Mesenteric fat pad (tissue), 1 donor: ENCODE results near the gene ADAM12. TPM values are rescaled to one million over a fixed set of nuclear protein-coding genes. Genes with fewer than 3 reads are reported as not detected.

Experiments used
- DNase-seq: peaks from one replicate; pipeline ENCODE4 v3.0.0-alpha.2; 2020; ENCODE audit warnings: low spot score
- total RNA-seq: library from RNA; stranded (reverse); fragmentation: NEBNext Ultra II Directional; extraction: Animal tissue kit (Norgen Biotek cat#: 25700); gene quantifications from one replicate; pipeline ENCODE4 v1.2.1, GENCODE V29; 2021
- donor health status: DM: yes; HTN: yes; CAD: no.

ADAM12 gene
- total RNA-seq, 1 donor from 2014 or later: 77.9 TPM

- no peak for DNase-seq
Measured at GRCh38 chr10:126036515-126036914, 351.8 kb downstream of the ADAM12 start.

DNA sequence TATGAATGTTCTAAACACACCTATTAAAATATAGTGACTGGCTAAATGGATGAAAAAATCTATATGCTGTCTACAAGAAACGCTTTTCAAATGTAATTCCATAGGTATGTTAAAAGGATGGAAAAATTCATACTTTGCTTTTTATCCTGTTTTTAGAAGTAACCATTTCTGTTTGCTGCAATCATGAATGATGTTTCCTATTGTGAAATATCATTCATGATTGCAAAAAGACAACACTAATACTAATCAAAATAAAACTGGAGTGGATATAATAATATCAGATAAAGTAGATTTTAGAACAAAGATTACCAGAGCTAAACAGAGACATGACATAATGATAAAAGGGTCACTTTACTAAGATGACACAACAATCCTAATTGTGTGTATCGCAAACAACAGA lies 353.7 kb downstream of the ADAM12 start:
- DNase-seq: no peak

GRCh38 chr10:126029999-126030398 lies 358.3 kb downstream of the ADAM12 start:
- DNase-seq: no peak

- no peak for DNase-seq
Measured at GRCh38 chr10:126027692-126028091, 360.6 kb downstream of the ADAM12 start.

- no peak for DNase-seq
Measured at GRCh38 chr10:126022841-126023240, 365.4 kb downstream of the ADAM12 start.

GRCh38 chr10:126021833-126022500 lies 366.3 kb downstream of the ADAM12 start:
- DNase-seq: no peak

GRCh38 chr10:126017961-126018560 lies 370.2 kb downstream of the ADAM12 start:
- no peak for DNase-seq

GRCh38 chr10:126016882-126017281 lies 371.4 kb downstream of the ADAM12 start:
- DNase-seq: no peak

GRCh38 chr10:126016156-126016805 lies 372.0 kb downstream of the ADAM12 start:
- DNase-seq: no peak

DNA sequence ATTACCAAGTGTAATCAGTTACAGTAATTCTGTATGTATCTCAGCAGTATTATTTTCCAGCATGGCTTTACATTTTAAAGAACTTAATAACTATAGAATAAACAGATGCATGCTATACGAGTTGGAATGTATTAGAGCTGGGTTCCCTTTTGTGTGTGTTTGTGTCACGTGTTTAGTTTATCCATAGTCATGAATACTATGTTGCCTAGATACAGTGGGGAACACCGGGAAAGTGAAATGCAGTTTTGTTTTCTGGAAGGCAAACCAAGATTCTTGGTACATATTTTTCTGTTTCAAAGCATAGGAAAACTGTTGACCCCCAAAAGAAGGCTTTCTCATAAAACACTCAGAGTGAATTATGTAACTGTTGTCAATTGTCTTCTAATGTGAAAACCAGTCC lies 372.9 kb downstream of the ADAM12 start:
- DNase-seq: no peak

DNA sequence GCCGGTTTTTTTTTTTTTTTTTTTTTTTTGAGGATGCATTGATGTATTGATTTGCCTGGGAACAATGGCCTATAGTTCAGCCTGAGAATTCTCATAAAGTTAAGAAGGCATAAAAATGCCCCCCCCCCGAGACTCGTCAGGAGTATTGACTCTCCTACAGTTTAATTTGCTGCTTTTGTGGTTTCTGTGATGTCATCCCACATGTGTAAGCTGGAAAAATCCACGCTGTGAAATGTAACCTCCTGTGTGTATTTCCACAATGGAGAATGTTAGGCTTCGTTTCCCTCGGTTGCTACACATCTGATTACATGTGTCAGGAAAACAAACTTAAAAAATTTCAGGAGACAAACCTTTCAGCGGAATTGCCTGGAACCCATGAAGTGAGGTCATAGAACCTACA lies 374.0 kb downstream of the ADAM12 start:
- no peak for DNase-seq

- DNase-seq: peak; percentile 68
Measured at GRCh38 chr10:126013489-126014281, 374.6 kb downstream of the ADAM12 start.

DNA sequence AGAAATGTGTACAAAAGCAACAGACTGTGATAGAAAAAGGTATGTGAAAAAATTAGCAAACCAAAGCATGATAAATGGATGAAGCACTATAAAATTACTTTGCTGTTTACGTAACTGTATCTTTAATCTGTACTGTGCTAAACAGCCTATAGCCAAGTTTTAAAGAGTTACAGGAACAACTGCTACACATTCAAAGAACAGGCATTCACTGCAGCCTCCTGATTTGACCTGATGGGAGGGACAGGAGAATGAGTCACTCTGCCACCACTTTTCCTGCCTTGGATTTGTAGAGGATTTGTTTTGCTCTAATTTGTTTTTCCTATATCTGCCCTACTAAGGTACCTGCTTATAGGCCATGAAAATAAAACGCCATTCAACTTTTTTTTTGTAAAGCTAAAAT lies 375.8 kb downstream of the ADAM12 start:
- DNase-seq: no peak

- DNase-seq: no peak
Measured at GRCh38 chr10:126011995-126012394, 376.3 kb downstream of the ADAM12 start.

GRCh38 chr10:126009650-126010049 lies 378.6 kb downstream of the ADAM12 start:
- peak; percentile 65 for DNase-seq

GRCh38 chr10:126006906-126007305 lies 381.4 kb downstream of the ADAM12 start:
- DNase-seq: no peak

GRCh38 chr10:126006264-126006663 lies 382.0 kb downstream of the ADAM12 start:
- DNase-seq: no peak

- DNase-seq: peak; percentile 60
Measured at GRCh38 chr10:126004752-126005151, 383.5 kb downstream of the ADAM12 start.

DNA sequence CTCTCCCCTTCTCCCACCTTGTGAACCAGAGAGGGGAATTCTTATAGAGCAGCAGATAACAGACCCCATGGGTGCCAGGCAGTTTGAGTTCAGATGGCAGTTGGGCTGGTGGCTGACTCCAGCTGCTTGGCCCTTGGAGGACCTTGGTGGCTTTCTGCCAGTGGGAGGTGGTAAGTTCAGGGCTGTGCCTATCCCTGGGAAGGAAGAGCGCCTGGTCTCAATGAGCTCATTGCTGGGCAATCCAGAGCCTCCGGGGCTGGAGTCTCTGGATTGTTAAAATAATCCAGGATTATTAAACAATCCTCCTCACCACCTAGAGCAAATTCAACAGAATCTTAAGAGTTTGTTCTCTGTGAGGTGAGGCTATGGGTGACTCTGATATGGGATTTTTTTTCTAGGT lies 386.7 kb downstream of the ADAM12 start:
- DNase-seq: peak; percentile 76

GRCh38 chr10:125999694-126000093 lies 388.6 kb downstream of the ADAM12 start:
- no peak for DNase-seq

- DNase-seq: peak; percentile 82
Measured at GRCh38 chr10:125997586-125997985, 390.7 kb downstream of the ADAM12 start.
